SKM-1 (cell line): ENCODE data around the gene KIAA0930.

Source experiments
- DNase-seq: peaks from one replicate; lab custom pipeline; 2025; ENCODE audit not compliant: unreplicated experiment; lab: John Stamatoyannopoulos, UW

Gene KIAA0930

DNA sequence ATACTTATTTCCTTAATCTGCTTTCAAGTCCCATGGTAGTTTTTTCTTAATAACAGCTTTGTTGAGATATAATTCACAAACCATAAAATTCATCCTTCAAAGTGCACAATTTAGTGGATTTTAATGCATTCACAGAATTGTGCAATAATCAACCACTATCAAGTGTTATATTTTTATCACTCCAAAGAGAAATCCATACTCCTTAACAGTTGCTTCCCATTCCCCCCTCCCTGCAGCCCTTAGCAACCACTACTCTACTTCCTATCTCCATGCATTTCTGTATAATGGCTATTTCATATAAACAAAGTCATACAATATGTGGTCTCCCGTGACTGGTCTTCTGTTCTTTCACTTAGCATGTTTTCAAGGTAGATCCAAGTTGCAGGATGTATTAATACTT, 95.8 kb downstream of the KIAA0930 start:
- no peak for DNase-seq

DNA sequence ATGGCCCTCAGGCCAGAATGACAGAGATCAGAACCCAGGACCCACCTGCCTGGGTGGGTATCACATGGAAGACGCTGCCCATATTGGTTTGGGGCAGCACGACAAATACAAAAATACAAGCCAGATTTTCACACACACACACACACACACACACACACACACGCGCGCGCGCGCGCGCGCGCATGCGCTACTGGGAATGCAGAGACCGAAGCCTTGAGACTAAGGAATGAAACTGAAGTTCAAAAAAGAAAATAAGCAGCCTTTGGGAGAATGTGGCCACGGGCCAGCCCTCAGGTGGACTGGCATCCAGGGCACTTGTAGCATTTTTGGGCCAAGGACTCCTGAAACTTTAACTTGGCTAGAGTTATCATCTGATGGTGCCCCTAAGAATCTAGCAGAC, 98.3 kb downstream of the KIAA0930 start:
- no peak for DNase-seq
